ENCODE measurements around the gene HIVEP3.

HIVEP3 gene

GRCh38 chr1:41678111-41678878 lies 240.4 kb downstream of the HIVEP3 start:
- DNase-seq = no peak

DNA sequence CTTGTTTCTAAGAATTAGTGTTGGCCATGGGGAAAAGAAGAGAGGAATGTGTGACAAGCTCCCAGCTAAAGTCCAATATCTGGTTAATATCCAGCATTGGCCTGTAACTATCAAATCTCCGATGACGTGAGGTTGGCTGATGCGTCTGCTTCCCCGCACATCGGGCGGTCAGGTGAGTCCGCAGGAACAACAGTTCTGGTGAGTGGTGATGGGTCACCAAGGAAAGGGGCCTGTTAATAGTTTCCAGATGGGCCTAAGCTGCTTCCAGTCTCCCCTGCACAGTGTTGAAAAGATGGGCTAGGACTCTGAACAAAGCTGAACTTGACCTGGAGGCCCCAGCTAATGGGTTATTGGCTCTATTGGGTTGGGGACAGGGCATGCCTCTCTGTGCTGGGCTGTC lies 241.1 kb downstream of the HIVEP3 start:
- no peak for DNase-seq

- DNase-seq = no peak
Measured at GRCh38 chr1:41675401-41675800, 243.3 kb downstream of the HIVEP3 start.

DNA sequence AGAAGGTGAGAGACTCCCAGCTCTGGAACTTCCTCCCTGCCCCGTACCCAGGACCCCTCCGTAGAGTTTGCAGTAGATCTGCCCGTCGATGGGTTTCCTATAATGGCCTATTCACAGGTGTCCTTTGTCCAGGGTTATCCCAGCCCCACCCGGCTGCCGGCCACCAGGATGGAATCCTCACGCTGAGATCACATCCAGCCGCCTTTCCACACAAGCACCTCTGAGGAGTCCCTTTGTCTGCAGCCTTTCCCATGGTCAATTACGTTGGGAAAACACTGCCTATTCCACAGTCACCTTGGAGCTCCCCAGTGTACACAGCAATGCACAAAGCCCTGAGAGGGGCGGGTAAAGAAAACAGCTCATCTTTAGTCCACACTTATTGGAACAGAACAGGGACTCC lies 244.2 kb downstream of the HIVEP3 start:
- no peak for DNase-seq

DNA sequence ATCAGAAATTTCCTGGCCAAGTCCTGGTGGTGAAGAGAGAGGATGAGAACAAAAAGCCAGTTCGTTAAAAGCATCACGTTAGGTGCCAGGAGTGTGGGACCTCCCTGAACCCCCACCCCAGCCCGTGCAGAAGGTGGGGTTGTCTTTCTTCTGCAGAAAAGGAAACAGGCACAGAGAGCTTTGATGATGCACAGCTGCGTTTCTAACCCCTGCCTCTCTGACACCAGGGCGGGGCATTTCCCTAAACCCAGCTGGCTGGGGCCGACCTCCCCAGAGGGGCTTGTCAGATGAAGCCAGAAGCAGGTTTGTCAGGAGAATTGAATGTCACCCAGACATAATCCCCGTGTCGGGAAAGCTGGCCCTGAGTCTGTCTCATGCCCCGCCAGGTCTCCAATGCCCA lies 244.9 kb downstream of the HIVEP3 start:
- no peak for DNase-seq

GRCh38 chr1:41673378-41673777 lies 245.3 kb downstream of the HIVEP3 start:
- no peak for DNase-seq

DNA sequence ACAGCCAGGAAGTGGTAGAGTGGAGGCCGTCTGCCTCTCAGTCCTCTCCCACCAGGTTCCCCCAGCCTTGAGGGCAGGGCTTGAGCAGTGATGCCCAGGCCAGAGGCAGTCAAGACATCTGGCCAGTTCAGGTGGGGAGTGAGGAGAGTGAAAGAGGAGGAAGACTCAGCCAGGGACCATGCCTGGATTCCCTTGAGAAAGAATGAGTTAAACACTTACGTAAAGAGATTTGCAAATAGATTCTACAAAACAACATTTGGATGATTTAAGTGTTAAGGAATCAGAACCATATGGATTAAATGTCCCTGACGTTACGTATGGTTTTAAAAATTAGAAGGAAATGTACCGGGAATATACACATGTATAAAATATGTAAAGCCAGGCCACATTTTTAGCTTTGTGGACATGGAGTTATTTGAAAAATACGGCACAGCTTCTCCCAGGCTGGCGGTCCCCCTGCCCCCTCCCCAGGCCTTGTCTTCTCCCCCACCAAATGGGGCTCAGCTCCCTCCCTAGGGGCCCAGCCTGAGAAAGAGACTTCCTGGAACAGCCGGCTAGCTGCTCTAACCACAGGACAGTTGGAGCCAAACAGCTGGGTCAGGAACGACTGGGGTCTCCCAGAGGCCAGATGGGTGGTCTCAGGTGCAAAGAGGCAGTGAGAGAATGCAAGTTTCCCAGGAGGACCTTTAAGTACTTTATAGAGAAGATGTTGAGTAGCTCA lies 245.9 kb downstream of the HIVEP3 start:
- no peak for DNase-seq

DNA sequence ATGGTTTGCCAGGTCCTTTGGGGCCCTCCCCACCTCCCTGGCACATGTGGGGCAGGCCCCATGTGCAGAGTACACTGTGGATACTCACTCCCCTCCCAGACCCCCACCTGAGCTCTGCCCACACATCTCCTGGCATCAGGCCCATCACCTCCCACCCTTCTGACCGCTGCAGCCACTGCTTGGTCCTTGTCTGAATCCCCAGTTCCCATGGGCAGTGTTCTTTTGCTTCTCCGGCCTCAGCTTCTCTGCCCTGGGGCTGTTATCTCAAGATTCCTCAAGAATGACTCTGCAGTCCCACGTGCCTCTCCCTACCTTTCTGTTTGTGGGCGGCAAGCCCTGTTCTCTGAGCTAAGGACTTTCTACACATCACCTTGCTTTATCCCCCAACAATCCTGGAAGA lies 246.5 kb downstream of the HIVEP3 start:
- no peak for DNase-seq

DNA sequence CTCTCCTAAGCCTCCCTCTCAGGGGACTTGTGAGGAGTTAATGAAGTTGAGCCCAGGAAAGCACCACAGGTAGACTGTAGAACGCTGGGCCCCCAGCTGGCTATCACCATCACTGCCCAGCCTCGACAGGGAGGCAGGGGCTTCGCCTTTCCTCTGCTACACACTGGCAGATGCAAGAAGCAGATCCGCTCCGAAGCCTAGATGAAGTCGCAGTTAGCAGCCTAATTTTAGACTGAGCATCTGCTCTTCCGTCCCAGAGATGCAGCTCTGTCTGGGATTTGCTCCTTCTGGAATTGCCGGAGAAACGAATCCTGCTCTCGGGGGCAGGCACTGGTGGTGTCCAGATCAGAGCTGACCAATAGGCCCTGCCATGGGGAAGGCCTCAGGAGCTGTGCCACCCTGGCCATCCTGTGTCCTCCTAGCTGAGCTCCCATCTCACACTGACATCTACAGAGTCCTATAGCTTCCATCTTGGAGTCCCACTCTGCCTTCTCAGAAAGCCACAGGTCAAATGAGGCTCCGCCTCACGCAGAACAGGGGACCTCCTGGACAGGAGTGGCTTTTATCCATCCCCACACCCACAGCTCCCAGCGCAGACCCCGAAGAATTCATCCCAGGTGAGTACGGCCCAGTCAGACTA lies 247.5 kb downstream of the HIVEP3 start:
- no peak for DNase-seq

DNA sequence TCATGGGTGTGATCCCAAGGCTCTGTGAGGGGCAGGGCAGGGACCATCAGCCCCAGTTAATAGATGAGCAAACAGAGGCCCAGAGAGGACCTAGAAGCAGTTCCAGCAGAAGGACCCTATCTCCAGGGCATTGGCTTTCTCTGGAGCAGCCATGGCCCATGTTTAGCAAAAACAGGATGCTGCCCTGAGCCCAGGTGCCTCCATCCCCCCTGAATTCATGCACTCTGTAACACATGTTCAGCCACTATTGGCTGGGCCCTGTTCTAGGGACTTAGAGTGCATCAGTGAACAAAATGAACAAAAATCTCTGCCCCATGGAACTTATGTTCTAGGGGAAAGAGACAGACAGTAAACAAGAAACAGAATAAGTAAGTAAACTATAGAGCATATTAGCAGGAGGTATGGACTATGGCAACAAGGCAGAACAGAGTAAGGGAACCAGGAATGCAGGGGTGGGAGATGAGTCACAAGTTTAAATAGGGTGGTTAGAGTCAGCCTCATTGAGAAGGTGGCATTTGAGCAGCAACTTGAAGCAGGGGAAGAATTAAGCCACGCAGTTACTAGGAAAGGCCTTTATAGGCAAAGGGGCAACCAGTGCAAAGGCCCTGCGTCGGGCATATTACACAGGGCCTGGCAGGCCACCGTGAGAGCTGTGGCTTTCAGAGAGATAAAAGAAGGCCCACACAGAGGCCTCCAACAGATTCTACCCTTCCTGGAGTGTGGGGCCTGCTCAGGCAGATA lies 248.3 kb downstream of the HIVEP3 start:
- DNase-seq = no peak

- DNase-seq = no peak
Measured at GRCh38 chr1:41668967-41669366, 249.8 kb downstream of the HIVEP3 start.

GRCh38 chr1:41668054-41668660 lies 250.6 kb downstream of the HIVEP3 start:
- DNase-seq = no peak

DNA sequence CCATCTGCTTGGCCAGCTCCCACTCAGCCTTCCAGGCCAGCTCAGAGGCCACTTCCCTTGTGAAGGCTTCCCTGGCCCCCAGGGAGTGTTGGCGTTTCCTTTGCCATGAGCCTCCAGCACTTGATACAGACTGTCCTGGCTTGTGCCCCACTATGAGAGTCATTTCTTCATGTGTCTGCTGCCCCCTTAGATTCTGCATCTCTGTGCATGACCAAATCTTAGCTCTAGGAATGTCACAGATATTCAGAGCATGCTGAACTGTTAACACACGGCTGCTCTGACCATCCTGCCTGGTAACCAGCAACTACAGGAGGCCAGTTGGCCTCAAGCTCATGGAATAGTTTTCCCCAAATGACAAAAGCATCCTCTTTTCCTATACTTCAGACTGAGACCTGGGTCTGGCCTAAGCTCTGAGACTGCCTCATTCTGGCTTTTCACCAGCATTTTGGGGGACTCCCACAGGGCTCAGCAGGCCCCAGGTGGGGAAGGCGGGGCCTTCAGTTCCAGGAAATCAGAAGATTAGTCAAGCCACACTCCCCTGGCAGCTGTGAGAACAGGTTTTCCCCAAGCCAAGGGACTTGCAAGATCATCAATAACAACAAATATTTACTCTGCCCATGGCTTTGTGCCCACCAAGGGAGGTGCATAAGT lies 251.6 kb downstream of the HIVEP3 start:
- DNase-seq = no peak

- DNase-seq = no peak
Measured at GRCh38 chr1:41665962-41666917, 252.5 kb downstream of the HIVEP3 start.

GRCh38 chr1:41664861-41665640 lies 253.7 kb downstream of the HIVEP3 start:
- DNase-seq = no peak

GRCh38 chr1:41663671-41664400 lies 254.9 kb downstream of the HIVEP3 start:
- DNase-seq = no peak

DNA sequence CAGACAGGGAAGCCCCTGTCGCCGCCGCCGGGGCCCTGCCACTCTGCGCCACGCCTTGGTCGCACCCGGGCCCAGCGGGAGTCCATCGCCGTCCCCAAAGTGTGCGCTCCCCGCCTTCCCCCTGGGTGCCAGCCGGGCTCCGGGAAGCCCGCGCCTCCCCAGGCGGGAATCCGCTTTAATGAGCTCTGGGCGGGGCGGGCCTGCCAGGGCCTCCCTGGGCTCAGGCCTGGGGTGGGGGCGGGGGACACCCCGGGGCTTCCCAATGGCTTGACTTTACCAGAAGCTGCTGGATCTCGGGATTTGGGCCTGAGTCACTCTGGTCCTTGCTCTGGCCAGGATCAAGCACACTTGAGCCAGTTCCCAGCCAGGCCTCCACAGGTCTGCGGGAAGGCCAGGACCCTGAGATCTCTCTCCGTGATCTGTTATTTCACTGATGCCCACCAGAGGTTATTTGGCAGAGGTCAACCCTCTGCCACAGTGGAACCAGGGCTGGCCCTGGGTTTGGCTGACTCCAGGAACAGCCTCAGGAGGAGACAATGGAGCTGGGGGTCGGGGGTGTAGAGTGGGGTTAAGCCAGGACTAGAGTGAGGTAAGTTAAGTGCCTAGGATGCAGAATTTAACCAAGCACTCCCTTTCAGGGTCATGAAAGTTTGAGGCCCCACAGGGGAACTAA lies 255.8 kb downstream of the HIVEP3 start:
- DNase-seq = no peak

- DNase-seq = no peak
Measured at GRCh38 chr1:41662061-41662764, 256.5 kb downstream of the HIVEP3 start.
